Activated T-helper 1 cell treated with anti-CD3 and anti-CD28 coated beads, Interleukin-12 subunit alpha, Interleukin-12 subunit beta, Interleukin-2, Interleukin-4 antibody, amounts not matched to agents 30 ng/mL and 10 ng/mL and 1 ng/mL, durations not matched to agents 14 hours and 24 hours and 36 hours (primary cell): ENCODE data around the gene SCAF4. TPM values are rescaled to one million over a fixed set of nuclear protein-coding genes. Genes with fewer than 3 reads are reported as not detected.

Source experiments
- DNase-seq: peaks from one replicate; pipeline ENCODE4 v3.0.0; 2021; ENCODE audit warnings: low spot score
- H3K27ac Mint-ChIP-seq: one replicate; pipeline ENCODE4 v1.8.0; 2021; ENCODE audit warnings: mild to moderate bottlenecking, mixed read lengths
- H3K27me3 Mint-ChIP-seq: one replicate; pipeline ENCODE4 v1.8.0; 2022; ENCODE audit warnings: mild to moderate bottlenecking, moderate library complexity, mixed read lengths; ENCODE audit not compliant: insufficient read depth
- H3K36me3 Mint-ChIP-seq: one replicate; pipeline ENCODE4 v1.8.0; 2021; ENCODE audit warnings: low read depth, mixed read lengths
- H3K4me1 Mint-ChIP-seq: one replicate; pipeline ENCODE4 v1.8.0; 2021; ENCODE audit warnings: low read depth, mixed read lengths
- H3K4me3 Mint-ChIP-seq: one replicate; pipeline ENCODE4 v1.8.0; 2021; ENCODE audit warnings: mild to moderate bottlenecking, moderate library complexity, mixed read lengths
- H3K9me3 Mint-ChIP-seq: one replicate; pipeline ENCODE4 v1.8.0; 2021; ENCODE audit warnings: mixed read lengths
- intact Hi-C: fragments of 100-400 bp; cut with micrococcal nuclease; formaldehyde crosslinking; loops from one replicate; pipeline ENCODE4 v1.15.1; 2024
- total RNA-seq: library from RNA; stranded (reverse); gene quantifications from 2 replicates; pipeline ENCODE4 v1.2.3, GENCODE V29; 2022

Gene SCAF4
- total RNA-seq, 1 donor from 2014 or later: 66.1 TPM

DNA sequence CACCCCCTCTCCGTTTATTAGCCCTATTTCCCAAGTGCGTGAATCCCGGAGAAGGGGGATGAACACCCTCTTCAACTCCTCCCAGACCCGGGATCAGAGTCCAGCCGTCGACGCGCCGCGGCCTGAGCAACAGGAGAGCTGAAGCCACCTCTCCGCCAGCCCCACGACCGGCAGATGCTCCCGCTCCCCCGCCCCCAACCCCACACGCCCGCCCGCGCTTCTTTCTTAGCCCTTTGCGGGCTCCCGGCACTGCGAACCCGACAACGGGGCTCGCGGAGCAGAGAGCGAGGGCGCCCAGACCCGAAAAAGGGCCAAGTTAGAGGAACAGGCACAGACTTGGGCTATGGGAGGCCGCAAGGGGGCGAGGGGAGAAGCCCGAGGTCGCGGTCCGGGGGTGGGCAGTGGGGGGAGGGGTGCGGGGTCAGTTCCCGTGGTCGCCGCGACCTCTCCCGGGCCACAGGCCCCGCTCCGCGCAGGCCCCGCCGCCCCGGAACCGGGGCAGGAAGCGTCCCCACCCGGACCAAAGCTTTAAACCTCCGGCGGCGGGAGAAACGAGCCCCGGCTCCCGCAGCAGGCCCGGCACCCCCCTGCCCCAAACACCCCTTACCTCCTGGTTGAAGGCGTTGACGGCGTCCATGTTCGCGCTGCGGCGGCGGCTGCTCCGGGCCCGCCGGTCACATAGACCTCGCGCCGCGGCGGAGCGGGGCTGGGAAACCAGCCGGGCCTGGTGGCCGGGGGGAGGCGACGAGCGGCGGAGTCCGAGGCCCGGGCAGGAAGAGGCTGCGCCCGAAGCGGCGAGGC, 662 bp downstream of the SCAF4 start:
- H3K4me3 Mint-ChIP-seq: no peak overlapping the region
- H3K27me3 Mint-ChIP-seq: no peaks in the 10 kb centered on the region
- DNase-seq: peak; percentile 30
- no peaks in the 10 kb centered on the region for H3K4me1 Mint-ChIP-seq
- peak overlapping the region; percentile 79 for H3K27ac Mint-ChIP-seq
- intact Hi-C loops: loop anchor here (2.0 to 5.0 kb wide), 5 partner anchors 172 to 996 kb away; partner anchors contain the start of genes CFAP298 and SYNJ1
- H3K36me3 Mint-ChIP-seq: peaks cover 5% of the 10 kb centered on the region
- H3K9me3 Mint-ChIP-seq: no peaks in the 10 kb centered on the region

DNA sequence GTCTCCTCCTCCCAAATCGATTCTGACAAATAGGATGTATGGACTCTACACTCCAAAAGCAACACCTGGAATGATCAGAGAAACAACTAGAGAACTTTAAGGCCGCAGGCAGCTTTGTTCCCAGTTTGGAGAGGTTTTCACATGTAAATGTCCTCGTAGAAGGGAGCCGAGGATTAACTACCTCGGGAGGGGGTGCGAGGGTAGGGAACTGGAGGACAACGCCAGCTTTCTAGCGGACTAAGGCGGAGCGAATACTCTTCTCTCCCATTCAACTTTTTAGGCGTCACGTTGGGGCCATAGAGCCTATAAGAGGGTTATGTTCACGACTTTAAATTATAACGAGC, 1.2 kb downstream of the SCAF4 start:
- H3K4me3 Mint-ChIP-seq: no peak overlapping the region

DNA sequence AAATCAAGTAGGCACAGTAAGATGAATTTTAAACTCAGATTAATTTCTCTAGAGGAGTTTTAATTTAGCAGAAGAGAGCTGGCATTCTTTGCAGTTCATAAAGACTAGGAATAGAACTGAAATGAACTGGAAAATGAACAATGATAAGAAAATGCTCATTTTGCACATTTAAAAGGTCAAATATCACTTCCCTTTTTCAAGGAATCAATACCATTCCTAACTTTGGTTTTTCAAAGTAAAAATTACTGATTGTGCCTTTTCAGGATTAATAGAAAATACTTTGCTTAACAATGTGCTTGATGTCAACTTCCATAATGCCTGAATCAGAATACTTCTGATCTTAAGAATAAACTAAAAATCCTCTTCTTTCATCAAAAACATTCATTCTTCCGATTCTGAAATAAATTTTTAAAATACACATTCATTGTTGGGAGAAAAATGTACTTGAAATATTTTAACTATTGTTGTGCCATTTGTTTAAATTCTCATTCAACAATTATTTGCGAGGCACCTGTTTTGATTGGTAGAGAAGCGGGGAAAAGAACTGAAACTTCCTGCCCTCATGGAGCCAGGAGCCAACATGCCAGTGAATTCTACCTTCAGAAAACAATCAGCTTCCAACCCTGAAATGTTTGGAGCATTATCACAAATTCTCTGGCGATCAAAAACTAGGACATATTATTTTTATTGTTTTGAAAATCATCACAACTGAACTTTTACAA, 2.1 kb downstream of the SCAF4 start:
- no peak for DNase-seq
- peaks cover 8% of the 10 kb centered on the region for H3K4me1 Mint-ChIP-seq
- no peak overlapping the region for H3K4me3 Mint-ChIP-seq
- no peaks in the 10 kb centered on the region for H3K9me3 Mint-ChIP-seq
- no peak overlapping the region for H3K27ac Mint-ChIP-seq
- H3K27me3 Mint-ChIP-seq: no peaks in the 10 kb centered on the region
- H3K36me3 Mint-ChIP-seq: peaks cover 8% of the 10 kb centered on the region
- intact Hi-C loops: loop anchor here (1.0 to 5.0 kb wide), 7 partner anchors 15 to 998 kb away; partner anchors contain the start of genes CFAP298 and SYNJ1

More for the DNA sequence above, 1.2 kb downstream of the SCAF4 start:
- intact Hi-C loops: loop anchor here (1.0 to 5.0 kb wide), 6 partner anchors 16 to 997 kb away; partner anchors contain the start of genes CFAP298 and SYNJ1
- DNase-seq: no peak
- H3K36me3 Mint-ChIP-seq: peaks cover 5% of the 10 kb centered on the region
- H3K4me1 Mint-ChIP-seq: no peaks in the 10 kb centered on the region
- peak overlapping the region; percentile 79 for H3K27ac Mint-ChIP-seq
- no peaks in the 10 kb centered on the region for H3K9me3 Mint-ChIP-seq
- no peaks in the 10 kb centered on the region for H3K27me3 Mint-ChIP-seq

DNA sequence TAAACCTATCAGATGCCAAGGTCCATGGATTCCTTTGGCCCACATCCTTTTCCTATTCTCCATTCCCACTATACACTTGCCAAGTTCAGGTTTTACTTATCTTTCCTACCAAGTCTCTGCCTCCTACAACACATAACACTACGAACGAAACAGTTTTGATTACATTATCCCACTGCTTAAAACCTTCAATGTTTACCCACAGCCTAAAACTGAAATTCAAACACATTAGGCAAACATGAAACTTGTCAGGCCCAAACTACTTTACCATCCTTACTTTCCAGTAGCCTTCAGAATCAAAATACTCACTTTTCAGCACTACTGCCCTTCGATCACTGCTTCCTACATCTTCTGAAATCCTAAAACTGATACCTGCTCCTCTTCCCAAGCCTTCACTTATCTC, 3.0 kb downstream of the SCAF4 start:
- Mint-ChIP-seq H3K36me3 (peaks cover 10% of the 10 kb centered on the region), H3K27ac (no peak overlapping the region), H3K27me3 (no peaks in the 10 kb centered on the region), H3K4me1 (peaks cover 16% of the 10 kb centered on the region), H3K9me3 (no peaks in the 10 kb centered on the region), H3K4me3 (no peak overlapping the region)
- no peak for DNase-seq
- intact Hi-C loops: loop anchor here (5.0 kb wide), 1 partner anchor 597 kb away; no protein-coding TSS in a partner anchor

DNA sequence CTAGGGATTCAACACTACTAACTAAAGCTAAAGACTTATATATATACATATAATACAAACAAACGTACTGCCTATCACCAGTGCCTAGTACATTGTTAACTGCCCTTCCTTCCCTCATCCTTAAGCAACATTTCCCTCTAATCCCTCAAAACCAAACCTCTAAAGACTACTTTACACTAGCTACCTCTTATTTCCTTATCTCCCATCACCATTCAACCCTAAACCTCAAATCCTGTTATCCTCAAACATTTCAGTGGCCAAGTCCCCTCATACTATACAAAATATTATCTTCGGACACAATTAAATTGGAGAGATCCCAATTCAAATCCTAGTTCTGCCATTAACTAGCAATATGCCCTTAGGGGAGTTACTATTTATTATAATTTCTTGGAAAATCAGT, 3.7 kb downstream of the SCAF4 start:
- no peak for DNase-seq
- Mint-ChIP-seq H3K27ac (no peak overlapping the region), H3K27me3 (no peaks in the 10 kb centered on the region), H3K9me3 (no peaks in the 10 kb centered on the region), H3K36me3 (peaks cover 10% of the 10 kb centered on the region), H3K4me1 (peaks cover 22% of the 10 kb centered on the region), H3K4me3 (no peak overlapping the region)
- intact Hi-C loops: loop anchor here (5.0 kb wide), 1 partner anchor 596 kb away; no protein-coding TSS in a partner anchor

DNA sequence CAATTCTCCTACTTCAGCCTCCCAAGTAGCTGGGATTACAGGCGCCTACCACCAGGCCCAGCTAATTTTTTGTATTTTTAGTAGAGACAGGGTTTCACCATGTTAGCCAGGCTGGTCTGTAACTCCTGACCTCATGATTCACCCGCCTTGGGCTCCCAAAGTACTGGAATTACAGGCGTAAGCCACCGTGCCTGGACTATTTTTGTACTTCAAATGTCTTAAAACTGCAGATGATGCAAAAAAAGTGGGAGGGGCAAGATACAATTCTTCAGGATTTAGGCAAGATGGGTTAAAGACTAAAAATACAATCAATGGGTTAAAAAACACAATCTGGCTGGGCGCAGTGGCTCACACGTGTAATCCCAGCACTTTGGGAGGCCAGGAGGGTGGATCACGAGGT, 4.7 kb downstream of the SCAF4 start:
- no peak for DNase-seq
- H3K27me3 Mint-ChIP-seq: no peaks in the 10 kb centered on the region
- H3K4me1 Mint-ChIP-seq: peaks cover 22% of the 10 kb centered on the region
- H3K9me3 Mint-ChIP-seq: no peaks in the 10 kb centered on the region
- H3K36me3 Mint-ChIP-seq: peaks cover 10% of the 10 kb centered on the region
- no peak overlapping the region for H3K4me3 Mint-ChIP-seq
- intact Hi-C loops: loop anchor here (5.0 kb wide), 1 partner anchor 595 kb away; no protein-coding TSS in a partner anchor
- no peak overlapping the region for H3K27ac Mint-ChIP-seq

DNA sequence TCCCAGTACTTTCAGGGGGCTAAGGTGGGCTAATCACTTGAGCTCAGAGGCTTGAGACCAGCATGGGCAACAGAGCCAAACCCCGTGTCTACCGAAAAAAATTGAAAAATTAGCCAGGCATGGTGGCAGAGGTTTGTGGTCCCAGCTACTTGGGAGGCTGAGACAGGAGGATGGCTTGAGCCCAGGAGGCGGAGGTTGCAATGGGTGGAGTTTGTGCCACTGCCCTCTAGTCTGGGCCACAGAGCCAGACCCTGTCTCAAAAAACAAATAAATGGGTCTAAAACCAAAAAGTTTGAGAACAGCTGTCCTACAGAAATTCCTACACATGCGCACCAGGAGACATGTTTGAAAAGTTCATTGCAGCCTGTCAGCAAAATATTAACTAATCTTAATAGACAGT, 5.5 kb downstream of the SCAF4 start:
- peaks cover 23% of the 10 kb centered on the region for H3K4me1 Mint-ChIP-seq
- peaks cover 11% of the 10 kb centered on the region for H3K36me3 Mint-ChIP-seq
- no peaks in the 10 kb centered on the region for H3K9me3 Mint-ChIP-seq
- DNase-seq: no peak
- intact Hi-C loops: loop anchor here (5.0 kb wide), 1 partner anchor 594 kb away; no protein-coding TSS in a partner anchor
- no peaks in the 10 kb centered on the region for H3K27me3 Mint-ChIP-seq
- H3K27ac Mint-ChIP-seq: no peak overlapping the region
- H3K4me3 Mint-ChIP-seq: no peak overlapping the region

DNA sequence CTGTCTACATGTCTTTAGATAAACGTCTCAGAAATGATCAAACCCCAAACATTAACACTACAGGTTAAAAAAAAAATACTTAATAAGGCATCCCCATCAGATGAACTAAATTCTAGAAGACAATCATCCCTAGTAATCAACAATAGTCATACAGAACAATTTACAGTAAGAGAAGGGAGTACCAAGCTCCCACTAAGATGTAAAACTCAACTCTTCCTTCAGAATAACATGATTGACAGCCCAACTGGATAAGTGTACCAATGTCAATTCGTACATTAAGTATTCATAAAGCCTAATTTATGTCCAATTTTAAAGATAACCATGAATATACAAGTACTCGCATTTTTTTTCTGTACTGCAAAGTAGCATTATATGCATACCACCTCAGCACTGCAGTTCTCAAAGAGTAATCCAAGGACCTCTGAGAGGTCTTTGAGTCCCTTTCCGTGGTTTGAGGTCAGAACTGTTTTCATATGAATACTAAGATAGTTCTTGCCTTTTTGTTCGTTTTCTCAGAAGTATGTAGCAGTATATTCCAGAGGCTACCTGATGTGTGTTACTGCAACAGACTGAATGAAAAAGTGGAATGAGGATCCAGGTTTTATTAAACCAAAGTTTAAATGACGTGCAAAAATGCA, 6.6 kb downstream of the SCAF4 start:
- peak overlapping the region; percentile 49 for H3K4me3 Mint-ChIP-seq
- intact Hi-C loops: loop anchor here (2.0 to 5.0 kb wide), 2 partner anchors 23 to 593 kb away; no protein-coding TSS in a partner anchor
- no peak for DNase-seq
- peak overlapping the region; percentile 78 for H3K27ac Mint-ChIP-seq
- H3K4me1 Mint-ChIP-seq: peaks cover 34% of the 10 kb centered on the region
- H3K36me3 Mint-ChIP-seq: peaks cover 10% of the 10 kb centered on the region
- H3K27me3 Mint-ChIP-seq: no peaks in the 10 kb centered on the region
- no peaks in the 10 kb centered on the region for H3K9me3 Mint-ChIP-seq

DNA sequence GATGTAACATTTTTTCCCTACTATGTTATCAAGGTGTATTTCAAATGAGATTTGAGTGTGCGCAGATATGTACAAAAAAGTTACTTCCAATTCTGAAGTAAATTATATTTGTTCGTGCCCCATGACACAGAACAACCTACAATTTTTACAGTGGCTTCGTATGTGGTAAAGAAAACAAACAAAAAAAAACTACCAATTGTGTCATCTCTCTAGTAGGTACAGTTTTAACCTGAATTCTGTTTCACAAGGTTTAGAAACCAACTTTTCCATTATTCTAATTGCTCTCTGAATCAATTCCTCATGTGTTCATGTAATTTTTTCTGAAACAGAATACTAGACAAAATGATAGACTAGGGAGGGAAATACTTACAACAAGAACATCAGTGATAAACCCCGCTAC, 7.4 kb downstream of the SCAF4 start:
- peak overlapping the region; percentile 78 for H3K27ac Mint-ChIP-seq
- H3K4me1 Mint-ChIP-seq: peaks cover 35% of the 10 kb centered on the region
- no peak overlapping the region for H3K4me3 Mint-ChIP-seq

DNA sequence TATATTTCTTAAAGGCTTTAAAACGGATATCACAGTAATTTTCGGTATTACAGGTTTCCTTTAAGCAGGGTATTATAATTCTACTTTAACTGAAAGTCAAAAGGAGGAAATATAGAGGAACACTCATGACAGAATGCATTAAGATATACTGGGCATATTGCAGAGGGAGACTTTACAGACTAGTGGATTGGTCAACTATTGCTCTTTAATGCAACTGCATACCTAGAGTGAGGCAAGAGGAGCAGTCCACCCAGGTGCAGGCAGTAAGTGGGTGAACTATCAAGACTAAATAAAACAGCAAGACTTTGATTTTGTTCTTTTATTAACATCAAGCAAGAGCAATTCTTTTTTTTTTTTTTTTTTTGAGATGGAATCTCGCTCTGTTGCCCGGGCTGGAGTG, 10.5 kb downstream of the SCAF4 start:
- no peaks in the 10 kb centered on the region for H3K27me3 Mint-ChIP-seq
- intact Hi-C loops: no loop called here
- H3K9me3 Mint-ChIP-seq: no peaks in the 10 kb centered on the region
- peaks cover 48% of the 10 kb centered on the region for H3K4me1 Mint-ChIP-seq
- no peak overlapping the region for H3K4me3 Mint-ChIP-seq
- H3K27ac Mint-ChIP-seq: no peak overlapping the region
- no peak for DNase-seq
- H3K36me3 Mint-ChIP-seq: peaks cover 7% of the 10 kb centered on the region

More for the DNA sequence above, 7.4 kb downstream of the SCAF4 start:
- intact Hi-C loops: loop anchor here (1.0 to 2.0 kb wide), 3 partner anchors 8 to 22 kb away; partner anchors contain the start of gene SCAF4
- DNase-seq: no peak
- H3K9me3 Mint-ChIP-seq: no peaks in the 10 kb centered on the region
- no peaks in the 10 kb centered on the region for H3K27me3 Mint-ChIP-seq
- peaks cover 9% of the 10 kb centered on the region for H3K36me3 Mint-ChIP-seq

DNA sequence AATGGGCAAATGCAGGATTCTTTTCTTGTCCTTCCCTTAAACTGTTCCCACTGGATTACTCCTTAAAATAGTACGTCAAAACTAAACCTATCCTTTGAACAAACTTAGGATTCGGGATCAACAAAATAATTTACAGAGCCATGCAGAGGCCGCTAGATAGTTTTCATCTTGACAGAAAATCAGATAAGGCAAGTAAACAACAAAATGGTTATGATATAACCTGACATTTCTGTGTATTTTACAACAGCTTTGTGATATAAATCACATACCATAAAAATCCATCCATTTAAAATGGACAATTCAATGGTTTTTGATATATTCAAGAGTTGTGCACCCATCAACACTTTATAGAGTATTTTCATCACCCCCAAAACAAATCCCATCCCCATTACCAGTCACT, 11.2 kb downstream of the SCAF4 start:
- Mint-ChIP-seq H3K4me3 (no peak overlapping the region), H3K27ac (no peak overlapping the region), H3K36me3 (peaks cover 7% of the 10 kb centered on the region), H3K4me1 (peaks cover 51% of the 10 kb centered on the region), H3K9me3 (no peaks in the 10 kb centered on the region), H3K27me3 (no peaks in the 10 kb centered on the region)
- no peak for DNase-seq
- intact Hi-C loops: no loop called here

DNA sequence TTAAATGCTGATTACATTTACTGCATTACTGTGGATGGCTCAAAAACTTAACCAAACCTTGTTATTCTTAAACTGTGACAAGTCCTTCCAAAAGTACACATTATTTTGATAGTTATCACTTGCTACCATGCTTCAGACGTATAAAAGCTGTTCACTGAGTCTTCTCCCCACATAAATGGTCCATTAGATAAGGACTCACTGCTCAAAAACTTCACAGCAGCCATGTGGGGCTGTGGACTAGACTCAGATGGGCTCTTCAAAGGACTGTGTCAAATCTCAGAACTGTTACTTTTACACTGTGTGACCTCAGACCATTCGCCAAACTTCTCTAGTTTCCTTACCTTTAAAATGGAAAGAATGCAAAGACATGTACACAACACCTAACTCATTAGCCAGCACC, 11.6 kb downstream of the SCAF4 start:
- Mint-ChIP-seq H3K4me3 (no peak overlapping the region), H3K36me3 (peaks cover 6% of the 10 kb centered on the region), H3K27ac (no peak overlapping the region), H3K4me1 (peaks cover 49% of the 10 kb centered on the region), H3K27me3 (no peaks in the 10 kb centered on the region), H3K9me3 (no peaks in the 10 kb centered on the region)
- intact Hi-C loops: no loop called here
- DNase-seq: no peak
